HepG2 (cell line): ENCODE data around the gene MUTYH. TPM values are rescaled to one million over a fixed set of nuclear protein-coding genes. Genes with fewer than 3 reads are reported as not detected.

Experiments used
- ATAC-seq: fragments of 200-7000 bp; cut with Tn5 transposase; 3 replicates; pipeline ENCODE4 v1.9.1; 2020; ENCODE audit warnings: mild to moderate bottlenecking, moderate library complexity
- BruUV-seq: library from RNA; stranded (reverse); fragments of 400-500 nt; replicated peaks from 2 replicates; lab custom pipeline; 2021; lab: Mats Ljungman, UMichigan
- CTCF ChIA-PET: fragments of 300-600 bp; formaldehyde crosslinking; extraction: SDS; loops from one replicate; lab custom pipeline; 2021; ENCODE audit warnings: low total read pairs, inconsistent platforms, low intra/inter-chr PET ratio; lab: Yijun Ruan, JAX
- POLR2A ChIA-PET: fragments of 350-600 bp; sonication (Branson Sonifier 250); formaldehyde crosslinking; loops from one replicate; lab custom pipeline; 2020; ENCODE audit warnings: antibody characterized with exemption, inconsistent platforms; lab: Yijun Ruan, JAX
- DNase-seq: peaks from one replicate; pipeline ENCODE4 v3.0.0-alpha.2; 2015; ENCODE audit warnings: low spot score
- FAIRE-seq: peaks from 3 replicates; lab custom pipeline; 2011; peaks lifted over from hg19 to GRCh38; lab: Jason Lieb, UNC
- H2AFZ ChIP-seq: one replicate; pipeline ENCODE4 v1.6.1; 2011; ENCODE audit warnings: low read length, inconsistent platforms
- H3K27ac ChIP-seq: fragments of 300-600 bp; 3 replicates; pipeline ENCODE4 v1.8.0; 2011; ENCODE audit warnings: mixed run types, mild to moderate bottlenecking, mixed read lengths, low read length, inconsistent platforms; ENCODE audit not compliant: insufficient read depth; ENCODE audit errors: extremely low read length
- H3K27me3 ChIP-seq, 2 experiments: fragments of 200-600 bp in 1 of 2; 2 replicates in 1 of 2; 3 replicates in 1 of 2; pipeline versions ENCODE4 v1.6.0 to v1.8.0; 2011; ENCODE audit warnings: low read length in 2 of 2, mild to moderate bottlenecking in 2 of 2, moderate library complexity in 2 of 2, inconsistent platforms in 1 of 2; ENCODE audit not compliant: insufficient read depth in 2 of 2, control insufficient read depth in 1 of 2
- H3K36me3 ChIP-seq, 2 experiments: fragments of 200-600 bp in 1 of 2; replicated peaks in 1 of 2; 2 replicates in 1 of 2; 3 replicates in 1 of 2; pipeline versions ENCODE4 v1.5.1 to v1.8.0; 2011; ENCODE audit warnings: low read length in 2 of 2, inconsistent platforms in 1 of 2; ENCODE audit not compliant: insufficient read depth in 2 of 2, control insufficient read depth in 1 of 2
- H3K4me1 ChIP-seq: 2 replicates; pipeline ENCODE4 v1.5.1; 2012; ENCODE audit warnings: low read length, inconsistent platforms; ENCODE audit not compliant: insufficient read depth
- H3K4me2 ChIP-seq: 2 replicates; pipeline ENCODE4 v1.6.0; 2011; ENCODE audit warnings: low read depth, low read length, inconsistent platforms
- H3K4me3 ChIP-seq, 3 experiments: fragments of 200-600 bp in 1 of 3; sonication (generic), shearing (Covaris generic) in 1 of 3; replicated peaks in 1 of 3; 2 replicates each; pipeline ENCODE4 v1.5.1; 2011 to 2016; ENCODE audit warnings: low read length in 3 of 3, inconsistent platforms in 2 of 3, low read depth in 2 of 3, mild to moderate bottlenecking in 2 of 3, control low read depth in 1 of 3, mixed read lengths in 1 of 3; ENCODE audit not compliant: insufficient read depth in 1 of 3
- H3K79me2 ChIP-seq: one replicate; pipeline ENCODE4 v1.6.1; 2011; ENCODE audit warnings: low read length, inconsistent platforms; ENCODE audit not compliant: insufficient read depth
- H3K9ac ChIP-seq: 2 replicates; pipeline ENCODE4 v1.6.0; 2011; ENCODE audit warnings: mild to moderate bottlenecking, low read depth, low read length, inconsistent platforms; ENCODE audit not compliant: insufficient read depth
- H3K9me3 ChIP-seq: 2 replicates; pipeline ENCODE4 v1.5.1; 2012; ENCODE audit warnings: mild to moderate bottlenecking, low read length
- H4K20me1 ChIP-seq: 2 replicates; pipeline ENCODE4 v1.6.0; 2011; ENCODE audit warnings: inconsistent platforms, mild to moderate bottlenecking, low read length, moderate library complexity; ENCODE audit not compliant: insufficient read depth
- ARNT ChIP-seq: fragments of 450-650 bp; IDR thresholded peaks from 2 replicates; pipeline ENCODE4 v1.6.1; 2017
- ATM ChIP-seq: fragments of 450-650 bp; IDR thresholded peaks from 2 replicates; pipeline ENCODE4 v1.7.1; 2017; ENCODE audit warnings: mild to moderate bottlenecking, borderline replicate concordance
- CBX2 ChIP-seq, 2 experiments: fragments of 200-600 bp in 1 of 2; sonication (generic); formaldehyde crosslinking in 1 of 2; IDR thresholded peaks; 2 replicates each; pipeline versions ENCODE4 v1.7.0 to v1.8.1; 2018 to 2022; ENCODE audit warnings: low read depth in 2 of 2, low read length in 1 of 2, mild to moderate bottlenecking in 1 of 2, missing genetic modification reagents in 1 of 2
- ELF1 ChIP-seq: sonication (generic); formaldehyde crosslinking; IDR thresholded peaks from 2 replicates; pipeline ENCODE4 v1.4.0; 2020; ENCODE audit warnings: missing genetic modification reagents
- FOXK2 ChIP-seq: fragments of 450-650 bp; IDR thresholded peaks from 2 replicates; pipeline ENCODE4 v1.6.1; 2016
- GABPB1 ChIP-seq: IDR thresholded peaks from 2 replicates; pipeline ENCODE4 v1.6.1; 2016; ENCODE audit warnings: mild to moderate bottlenecking, missing genetic modification reagents, moderate library complexity, missing compliant biosample characterization
- GFI1 ChIP-seq: sonication (generic); formaldehyde crosslinking; IDR thresholded peaks from 2 replicates; pipeline ENCODE4 v1.5.0; 2020; ENCODE audit warnings: missing genetic modification reagents, mild to moderate bottlenecking, borderline replicate concordance
- HNRNPH1 ChIP-seq: fragments of 200-400 bp; formaldehyde crosslinking; optimal IDR thresholded peaks from 2 replicates; pipeline ENCODE3; 2017; ENCODE audit warnings: mild to moderate bottlenecking, low read depth, low read length
- SNAPC2 ChIP-seq: sonication (generic); formaldehyde crosslinking; IDR thresholded peaks from 2 replicates; pipeline ENCODE4 v1.8.1; 2022; ENCODE audit warnings: mild to moderate bottlenecking, missing genetic modification reagents
- STAT5B ChIP-seq: sonication (generic); formaldehyde crosslinking; IDR thresholded peaks from 2 replicates; pipeline ENCODE4 v1.4.0; 2020; ENCODE audit warnings: missing genetic modification reagents
- TOPORS ChIP-seq: sonication (generic); formaldehyde crosslinking; IDR thresholded peaks from 2 replicates; pipeline ENCODE4 v1.8.0; 2023; ENCODE audit warnings: mild to moderate bottlenecking, missing genetic modification reagents
- ZFP62 ChIP-seq: sonication (generic); formaldehyde crosslinking; IDR thresholded peaks from 2 replicates; pipeline ENCODE4 v1.4.0; 2020; ENCODE audit warnings: missing genetic modification reagents
- ZNF589 ChIP-seq: sonication (generic); formaldehyde crosslinking; conservative IDR thresholded peaks from 2 replicates; pipeline ENCODE4 v1.8.0; 2022; ENCODE audit warnings: mild to moderate bottlenecking, moderate library complexity, missing genetic modification reagents
- ZNF781 ChIP-seq: sonication (generic); formaldehyde crosslinking; IDR thresholded peaks from 2 replicates; pipeline ENCODE4 v1.5.1; 2020; ENCODE audit warnings: borderline replicate concordance, mild to moderate bottlenecking, missing genetic modification reagents; ENCODE audit errors: not compliant biosample characterization
- ZSCAN21 ChIP-seq: sonication (generic); formaldehyde crosslinking; IDR thresholded peaks from 2 replicates; pipeline ENCODE4 v1.8.0; 2022; ENCODE audit warnings: mild to moderate bottlenecking, missing genetic modification reagents, moderate library complexity, borderline replicate concordance
- ZSCAN30 ChIP-seq: sonication (generic); formaldehyde crosslinking; IDR thresholded peaks from 2 replicates; pipeline ENCODE4 v1.5.0; 2020; ENCODE audit warnings: mild to moderate bottlenecking, missing genetic modification reagents
- WGBS: methylation state at CpG from one replicate; pipeline ENCODE4 v1.1.6; 2017; ENCODE audit warnings: low lambda C conversion rate; 5-methylcytosine and 5-hydroxymethylcytosine counted together
- in situ Hi-C: cut with HindIII; loops from 2 replicates; pipeline ENCODE4 v1.10.0; 2017; ENCODE audit warnings: low pct_unique_long_range_greater_than_20kb; ENCODE audit not compliant: extremely low pct_ligation_motif_present
- intact Hi-C: fragments of 100-400 bp; cut with micrococcal nuclease; formaldehyde crosslinking; loops from one replicate; pipeline ENCODE4 v1.10.0; 2022; ENCODE audit not compliant: unreplicated experiment
- polyA plus RNA-seq, 8 experiments: library from polyadenylated mRNA; depleted of rRNA in 3 of 8; stranded (reverse) in 7 of 8; unstranded in 1 of 8; fragments of >200 nt; fragmentation: Illumina TruSeq in 4 of 8; extraction: Trizol in 4 of 8; gene quantifications; 2 replicates each; pipeline versions ENCODE4 v1.2.1 to v1.2.3, GENCODE V29; 2011 to 2016; ENCODE audit warnings: low read depth in 4 of 8, missing spikeins in 1 of 8, mixed read lengths in 1 of 8; ENCODE audit not compliant: insufficient read depth in 1 of 8
- total RNA-seq, 5 experiments: library from RNA; depleted of rRNA; stranded (reverse); fragments of >200 nt; fragmentation: Illumina TruSeq; extraction: Trizol; gene quantifications; 2 replicates each; pipeline ENCODE4 v1.2.3, GENCODE V29; 2016; ENCODE audit warnings: low read depth in 1 of 5
- TF ChIP-seq, protein P1 (sequence below): sonication (generic); formaldehyde crosslinking; IDR thresholded peaks from 2 replicates; pipeline ENCODE4 v1.5.0; 2020; ENCODE audit warnings: mild to moderate bottlenecking, missing genetic modification reagents, moderate library complexity
- TF ChIP-seq, protein P2 (sequence below): sonication (generic); formaldehyde crosslinking; IDR thresholded peaks from 2 replicates; pipeline ENCODE4 v1.5.1; 2020; ENCODE audit warnings: mild to moderate bottlenecking, missing genetic modification reagents, moderate library complexity
- TF ChIP-seq, protein P3 (sequence below): sonication (generic); formaldehyde crosslinking; IDR thresholded peaks from 2 replicates; pipeline ENCODE4 v1.9.0; 2022; ENCODE audit warnings: low read depth, missing genetic modification reagents

MUTYH gene
- total and polyA plus RNA-seq, 2 of the 13 experiments (the other 11 are each of a cell fraction or from before 2014, with no cell fraction given) = 16.3 to 17.1 TPM

DNA sequence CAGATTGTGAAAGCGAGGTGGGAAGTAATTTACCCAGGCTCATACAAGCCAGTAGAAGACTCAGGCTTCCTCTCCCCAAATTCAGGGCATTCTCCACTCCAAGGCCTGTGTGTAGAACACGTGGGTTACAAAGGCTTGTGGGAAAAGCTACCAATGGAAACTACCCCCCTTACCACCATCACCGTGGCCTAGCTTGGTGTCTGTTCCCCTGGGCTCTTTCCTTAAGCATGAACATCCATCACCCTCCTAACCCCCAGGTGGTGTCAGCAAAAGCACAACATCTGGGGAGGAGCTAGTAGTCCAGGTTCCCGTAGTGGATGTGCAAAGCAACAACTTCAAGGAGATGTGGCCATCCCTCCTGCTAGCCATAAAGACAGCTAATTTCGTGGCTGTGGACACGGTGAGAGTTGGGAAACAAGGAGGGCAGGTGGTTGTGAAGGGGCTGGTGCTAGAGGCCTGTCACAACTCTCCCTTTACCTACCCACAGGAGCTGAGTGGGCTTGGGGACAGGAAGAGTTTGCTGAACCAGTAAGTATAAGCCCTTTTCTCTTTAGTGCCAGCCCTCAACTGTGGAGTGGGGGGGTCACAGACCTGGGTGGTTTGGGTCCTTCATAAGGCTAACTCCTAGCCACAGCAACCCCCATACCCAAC is 701 bp upstream of the MUTYH start:
- FAIRE-seq (peak; percentile 28), DNase-seq (peak; percentile 18), ATAC-seq (0 out of 3 replicates have a peak, but pooled peaks have one; percentile 2)
- CTCF ChIA-PET = no interaction called here
- intact Hi-C loops (loop anchor here (5.0 kb wide), 1 partner anchor 151 kb away; the partner anchor contains the start of gene TESK2), in situ Hi-C loops (no loop called here)
- POLR2A ChIA-PET = interaction anchor here (0.7 to 8.4 kb wide), 23 partner anchors 9 to 566 kb away, joined by 3 to 159 read pairs (median 10); partner anchors contain the start of genes AKR1A1, BTBD19, CCDC163 and EIF2B3
- peak overlapping the region; percentile 87 for H3K9ac ChIP-seq
- no TSS peak for BruUV-seq
- peak overlapping the region; percentile 91 for H3K27ac ChIP-seq
- H2AFZ ChIP-seq = no peak overlapping the region
- H3K4me2 ChIP-seq = peak overlapping the region; percentile 88
- no peaks in the 10 kb centered on the region; a peak in 1 of 5 replicates for H3K27me3 ChIP-seq
- no peaks in the 10 kb centered on the region for H3K9me3 ChIP-seq
- H3K4me1 ChIP-seq = peaks cover 49% of the 10 kb centered on the region
- H3K4me3 ChIP-seq = peak overlapping the region; percentile 68 to 83 (median 80)
- H3K79me2 ChIP-seq = peaks cover 27% of the 10 kb centered on the region
- WGBS = 6% methylated on average over 6 of the region's 6 CpGs
- H4K20me1 ChIP-seq = no peaks in the 10 kb centered on the region
- H3K36me3 ChIP-seq = peaks cover 15 to 36% of the 10 kb centered on the region in 2 experiments
- TF ChIP-seq GABPB1 (CRISPR knock-in tag) = no peak
- no peak for TF ChIP-seq ZFP62 (CRISPR knock-in tag)
- TF ChIP-seq HNRNPH1 = no peak
- 0 out of 2 replicates have a peak, but pooled peaks have one; percentile 19 for TF ChIP-seq ZSCAN30
- TF ChIP-seq SNAPC2 (CRISPR knock-in tag) = 0 out of 2 replicates have a peak, but pooled peaks have one; percentile 30
- no peak for TF ChIP-seq GFI1 (CRISPR knock-in tag)
- TF ChIP-seq ZSCAN21 (CRISPR knock-in tag) = no peak
- TF ChIP-seq ZNF589 (CRISPR knock-in tag) = no peak
- TF ChIP-seq CBX2 (IDR thresholded peaks at IDR 0.05; ENCODE audit: low read depth, low read length) = no peak
- no peak for TF ChIP-seq CBX2 (CRISPR knock-in tag; IDR thresholded peaks at IDR 0.05; ENCODE audit: low read depth)
- TF ChIP-seq FOXK2 = no peak
- no peak for TF ChIP-seq ARNT
- TF ChIP-seq ZNF781 = no peak
- TF ChIP-seq ATM = no peak
- TF ChIP-seq, protein P1, sequence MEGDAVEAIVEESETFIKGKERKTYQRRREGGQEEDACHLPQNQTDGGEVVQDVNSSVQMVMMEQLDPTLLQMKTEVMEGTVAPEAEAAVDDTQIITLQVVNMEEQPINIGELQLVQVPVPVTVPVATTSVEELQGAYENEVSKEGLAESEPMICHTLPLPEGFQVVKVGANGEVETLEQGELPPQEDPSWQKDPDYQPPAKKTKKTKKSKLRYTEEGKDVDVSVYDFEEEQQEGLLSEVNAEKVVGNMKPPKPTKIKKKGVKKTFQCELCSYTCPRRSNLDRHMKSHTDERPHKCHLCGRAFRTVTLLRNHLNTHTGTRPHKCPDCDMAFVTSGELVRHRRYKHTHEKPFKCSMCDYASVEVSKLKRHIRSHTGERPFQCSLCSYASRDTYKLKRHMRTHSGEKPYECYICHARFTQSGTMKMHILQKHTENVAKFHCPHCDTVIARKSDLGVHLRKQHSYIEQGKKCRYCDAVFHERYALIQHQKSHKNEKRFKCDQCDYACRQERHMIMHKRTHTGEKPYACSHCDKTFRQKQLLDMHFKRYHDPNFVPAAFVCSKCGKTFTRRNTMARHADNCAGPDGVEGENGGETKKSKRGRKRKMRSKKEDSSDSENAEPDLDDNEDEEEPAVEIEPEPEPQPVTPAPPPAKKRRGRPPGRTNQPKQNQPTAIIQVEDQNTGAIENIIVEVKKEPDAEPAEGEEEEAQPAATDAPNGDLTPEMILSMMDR (CRISPR knock-in tag) = peak; percentile 58
- no peak for TF ChIP-seq TOPORS (CRISPR knock-in tag)
- TF ChIP-seq ELF1 (CRISPR knock-in tag) = no peak
- TF ChIP-seq STAT5B (CRISPR knock-in tag) = no peak
- TF ChIP-seq, protein P2, sequence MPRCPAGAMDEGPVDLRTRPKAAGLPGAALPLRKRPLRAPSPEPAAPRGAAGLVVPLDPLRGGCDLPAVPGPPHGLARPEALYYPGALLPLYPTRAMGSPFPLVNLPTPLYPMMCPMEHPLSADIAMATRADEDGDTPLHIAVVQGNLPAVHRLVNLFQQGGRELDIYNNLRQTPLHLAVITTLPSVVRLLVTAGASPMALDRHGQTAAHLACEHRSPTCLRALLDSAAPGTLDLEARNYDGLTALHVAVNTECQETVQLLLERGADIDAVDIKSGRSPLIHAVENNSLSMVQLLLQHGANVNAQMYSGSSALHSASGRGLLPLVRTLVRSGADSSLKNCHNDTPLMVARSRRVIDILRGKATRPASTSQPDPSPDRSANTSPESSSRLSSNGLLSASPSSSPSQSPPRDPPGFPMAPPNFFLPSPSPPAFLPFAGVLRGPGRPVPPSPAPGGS (CRISPR knock-in tag) = no peak
- TF ChIP-seq, protein P3, sequence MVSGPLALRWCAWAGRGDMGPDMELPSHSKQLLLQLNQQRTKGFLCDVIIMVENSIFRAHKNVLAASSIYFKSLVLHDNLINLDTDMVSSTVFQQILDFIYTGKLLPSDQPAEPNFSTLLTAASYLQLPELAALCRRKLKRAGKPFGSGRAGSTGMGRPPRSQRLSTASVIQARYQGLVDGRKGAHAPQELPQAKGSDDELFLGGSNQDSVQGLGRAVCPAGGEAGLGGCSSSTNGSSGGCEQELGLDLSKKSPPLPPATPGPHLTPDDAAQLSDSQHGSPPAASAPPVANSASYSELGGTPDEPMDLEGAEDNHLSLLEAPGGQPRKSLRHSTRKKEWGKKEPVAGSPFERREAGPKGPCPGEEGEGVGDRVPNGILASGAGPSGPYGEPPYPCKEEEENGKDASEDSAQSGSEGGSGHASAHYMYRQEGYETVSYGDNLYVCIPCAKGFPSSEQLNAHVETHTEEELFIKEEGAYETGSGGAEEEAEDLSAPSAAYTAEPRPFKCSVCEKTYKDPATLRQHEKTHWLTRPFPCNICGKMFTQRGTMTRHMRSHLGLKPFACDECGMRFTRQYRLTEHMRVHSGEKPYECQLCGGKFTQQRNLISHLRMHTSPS (CRISPR knock-in tag) = 0 out of 2 replicates have a peak, but pooled peaks have one; percentile 27
